ENCODE results near the gene GPRASP1.

Gene GPRASP1

DNA sequence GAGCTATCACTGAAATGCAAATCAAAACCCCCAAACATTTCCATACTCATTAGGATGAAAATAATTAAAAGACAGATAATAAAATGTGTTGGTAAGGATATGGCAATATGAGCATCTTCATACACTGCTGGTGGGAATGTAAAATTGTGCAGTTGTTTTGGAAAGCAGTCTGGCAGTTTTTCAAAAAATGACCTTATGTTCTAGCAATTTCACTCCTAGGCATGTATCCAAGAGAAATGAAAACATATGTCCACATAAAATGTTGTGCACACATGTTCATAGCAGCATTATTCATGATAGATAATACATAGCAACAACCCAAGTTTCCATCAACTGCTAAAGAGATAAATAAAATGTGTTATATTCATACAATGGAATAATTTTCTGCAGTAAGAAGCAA, 46.2 kb downstream of the GPRASP1 start:
- no peak for DNase-seq
